ENCODE data around the gene EPHA6. TPM values are rescaled to one million over a fixed set of nuclear protein-coding genes. Genes with fewer than 3 reads are reported as not detected.
"Not testable (repeated sequence)": the region's sequence is repeated elsewhere in the genome, so short reads cannot be mapped to it uniquely, and the experiment has no call there.

Gene EPHA6
- total and polyA plus RNA-seq, 9 of the 15 experiments (the other 6 are each of a cell fraction or from before 2014, with no cell fraction given), result not detected

GRCh38 chr3:97269202-97269601, 454.8 kb downstream of the EPHA6 start:
- H3K4me2 ChIP-seq (ENCODE audit: insufficient read depth, low read length), result no peak overlapping the region
- 0% methylated on average over 2 of the region's 2 CpGs for WGBS (ENCODE audit: insufficient coverage, low coverage, missing lambda C conversion rate)
- no peaks in the 10 kb centered on the region for H3K27me3 ChIP-seq (ENCODE audit: control insufficient read depth in 2 of 2, insufficient read depth in 2 of 2, low read length in 2 of 2)
- BruUV-seq (replicated peaks), result no TSS peak
- FAIRE-seq (no peak), DNase-seq (ENCODE audit: extremely low read depth in 1 of 4, low spot score in 3 of 4) (no peak), ATAC-seq (no peak)
- no peaks in the 10 kb centered on the region for H3K36me3 ChIP-seq (ENCODE audit: control insufficient read depth, insufficient read depth, low read length)
- H3K4me3 ChIP-seq, result no peak overlapping the region
- CTCF ChIA-PET (ENCODE audit: low intra/inter-chr PET ratio), result no interaction called here
- H3K9ac ChIP-seq (ENCODE audit: insufficient read depth in 1 of 2, low read depth in 2 of 2, low read length in 2 of 2), result no peak overlapping the region
- no peaks in the 10 kb centered on the region for H3K79me2 ChIP-seq (ENCODE audit: control insufficient read depth, insufficient read depth, low read length)
- POLR2A ChIA-PET, result no interaction called here
- no peak overlapping the region for H3K27ac ChIP-seq (ENCODE audit: extremely low read depth, low read depth, low read length)
- H3K4me1 ChIP-seq (replicated peaks in 1 of 2; ENCODE audit: control insufficient read depth in 2 of 2, insufficient read depth in 2 of 2, low read length in 2 of 2), result no peaks in the 10 kb centered on the region
- intact Hi-C loops (cut with micrococcal nuclease) (no loop called here), in situ Hi-C loops (cut with MboI) (no loop called here)
- H3K9me1 ChIP-seq (ENCODE audit: control insufficient read depth, insufficient read depth, low read length), result no peaks in the 10 kb centered on the region
- TF ChIP-seq PTBP1 (IDR thresholded peaks at IDR 0.05; ENCODE audit: low read depth, low read length), result no peak
- no peak for TF ChIP-seq ZNF444 (CRISPR knock-in tag; IDR thresholded peaks at IDR 0.05)
- no peak for TF ChIP-seq ZNF561 (CRISPR knock-in tag; conservative IDR thresholded peaks at IDR 0.05)
- no peak for TF ChIP-seq ZBTB26 (CRISPR knock-in tag; IDR thresholded peaks at IDR 0.05)
- TF ChIP-seq RFX1 (IDR thresholded peaks at IDR 0.05), result no peak
- no peak for TF ChIP-seq STAT5A (IDR thresholded peaks at IDR 0.05; ENCODE audit: borderline replicate concordance, low read length)
- no peak for TF ChIP-seq JUND (IDR thresholded peaks at IDR 0.05; ENCODE audit: borderline replicate concordance, low read depth, low read length)
- TF ChIP-seq JUND (tag; IDR thresholded peaks at IDR 0.05; ENCODE audit: borderline replicate concordance, low read depth, low read length), result no peak
- no peak for TF ChIP-seq SLC30A9 (CRISPR knock-in tag; IDR thresholded peaks at IDR 0.05)
- no peak for TF ChIP-seq KDM4B (IDR thresholded peaks at IDR 0.05; ENCODE audit: borderline replicate concordance in 2 of 2, low read depth in 1 of 2)
- no peak for TF ChIP-seq RAD21 (CRISPR knock-in tag; conservative IDR thresholded peaks at IDR 0.05 in 1 of 2, IDR thresholded peaks at IDR 0.05 in 1 of 2)
- no peak for TF ChIP-seq NELFE (IDR thresholded peaks at IDR 0.05; ENCODE audit: insufficient read depth, insufficient read length)
- TF ChIP-seq NFIC (IDR thresholded peaks at IDR 0.05), result no peak
- no peaks in the 10 kb centered on the region for H3K9me3 ChIP-seq (replicated peaks; ENCODE audit: control insufficient read depth, insufficient read depth, low read depth, low read length)
- no peak overlapping the region for H2AFZ ChIP-seq (ENCODE audit: low read depth, low read length)
- H4K20me1 ChIP-seq (replicated peaks; ENCODE audit: control insufficient read depth, insufficient read depth, low read length), result no peaks in the 10 kb centered on the region

GRCh38 chr3:97276879-97277550, 462.6 kb downstream of the EPHA6 start:
- H3K9me3 ChIP-seq (replicated peaks; ENCODE audit: control insufficient read depth, insufficient read depth, low read depth, low read length); ATAC-seq; H3K27ac ChIP-seq (ENCODE audit: extremely low read depth, low read depth, low read length); H3K9ac ChIP-seq (ENCODE audit: insufficient read depth in 1 of 2, low read depth in 2 of 2, low read length in 2 of 2); CTCF ChIA-PET (ENCODE audit: low intra/inter-chr PET ratio); FAIRE-seq; H3K4me3 ChIP-seq; in situ Hi-C loops (cut with MboI); H3K4me1 ChIP-seq (replicated peaks in 1 of 2; ENCODE audit: control insufficient read depth in 2 of 2, insufficient read depth in 2 of 2, low read length in 2 of 2); H2AFZ ChIP-seq (ENCODE audit: low read depth, low read length); H3K4me2 ChIP-seq (ENCODE audit: insufficient read depth, low read length); DNase-seq (ENCODE audit: extremely low read depth in 1 of 4, low spot score in 3 of 4); H3K79me2 ChIP-seq (ENCODE audit: control insufficient read depth, insufficient read depth, low read length); H3K27me3 ChIP-seq (ENCODE audit: control insufficient read depth in 2 of 2, insufficient read depth in 2 of 2, low read length in 2 of 2); intact Hi-C loops (cut with micrococcal nuclease); H4K20me1 ChIP-seq (replicated peaks; ENCODE audit: control insufficient read depth, insufficient read depth, low read length); BruUV-seq (replicated peaks); H3K9me1 ChIP-seq (ENCODE audit: control insufficient read depth, insufficient read depth, low read length); H3K36me3 ChIP-seq (ENCODE audit: control insufficient read depth, insufficient read depth, low read length): not testable (repeated sequence)
- 0% methylated on average over 6 of the region's 15 CpGs for WGBS (ENCODE audit: insufficient coverage, low coverage, missing lambda C conversion rate)
- POLR2A ChIA-PET, result interaction anchor here (0.6 kb wide), 1 partner anchor 251 kb away, joined by 3 read pairs; no protein-coding TSS in a partner anchor

Data from K562 (cell line).